ENCODE measurements around the gene TRIM74.
"Not testable (repeated sequence)": the region's sequence is repeated elsewhere in the genome, so short reads cannot be mapped to it uniquely, and the experiment has no call there.

The TRIM74 gene

GRCh38 chr7:72924733-72925545 lies 44.3 kb downstream of the TRIM74 start, which contains the start of gene POM121:
Gene POM121 (plus strand): TSS chr7:72925095. CDS start chr7:72925122, 27 bp downstream.
- DNase-seq, result peak; percentile 94
- in situ Hi-C loops (cut with HindIII; ENCODE audit: low pct_ligation_motif_present, low pct_unique_long_range_greater_than_20kb, low sequenced_read_pairs), result no loop called here

- in situ Hi-C loops (cut with HindIII; ENCODE audit: low pct_ligation_motif_present, low pct_unique_long_range_greater_than_20kb, low sequenced_read_pairs), result no loop called here
- no peak for DNase-seq
These were observed 44.9 kb downstream of the TRIM74 start for GRCh38 chr7:72924386-72924732.

- DNase-seq, result no peak
- in situ Hi-C loops (cut with HindIII; ENCODE audit: low pct_ligation_motif_present, low pct_unique_long_range_greater_than_20kb, low sequenced_read_pairs), result no loop called here
These were observed 50.0 kb downstream of the TRIM74 start for GRCh38 chr7:72919256-72919775.

- DNase-seq, result peak; percentile 71
- in situ Hi-C loops (cut with HindIII; ENCODE audit: low pct_ligation_motif_present, low pct_unique_long_range_greater_than_20kb, low sequenced_read_pairs), result not testable (repeated sequence)
These were observed 54.3 kb downstream of the TRIM74 start for GRCh38 chr7:72914756-72915525.

- DNase-seq; in situ Hi-C loops (cut with HindIII; ENCODE audit: low pct_ligation_motif_present, low pct_unique_long_range_greater_than_20kb, low sequenced_read_pairs): not testable (repeated sequence)
These were observed 55.5 kb downstream of the TRIM74 start for GRCh38 chr7:72913750-72914149.

GRCh38 chr7:72911395-72911794 lies 57.9 kb downstream of the TRIM74 start:
- in situ Hi-C loops (cut with HindIII; ENCODE audit: low pct_ligation_motif_present, low pct_unique_long_range_greater_than_20kb, low sequenced_read_pairs), result not testable (repeated sequence)

More at GRCh38 chr7:72911395-72911794, 57.9 kb downstream of the TRIM74 start:
- not testable (repeated sequence) for DNase-seq
